GM21723 (cell line): ENCODE measurements around the gene SLC35B1.
"Not testable (repeated sequence)": the region's sequence is repeated elsewhere in the genome, so short reads cannot be mapped to it uniquely, and the experiment has no call there.

ENCODE experiments used
- ATAC-seq: cut with Tn5 transposase; IDR thresholded peaks from one replicate; pipeline ENCODE4 v1.9.1; 2021; ENCODE audit warnings: mild to moderate bottlenecking, moderate library complexity; ENCODE audit not compliant: unreplicated experiment

SLC35B1 gene

DNA sequence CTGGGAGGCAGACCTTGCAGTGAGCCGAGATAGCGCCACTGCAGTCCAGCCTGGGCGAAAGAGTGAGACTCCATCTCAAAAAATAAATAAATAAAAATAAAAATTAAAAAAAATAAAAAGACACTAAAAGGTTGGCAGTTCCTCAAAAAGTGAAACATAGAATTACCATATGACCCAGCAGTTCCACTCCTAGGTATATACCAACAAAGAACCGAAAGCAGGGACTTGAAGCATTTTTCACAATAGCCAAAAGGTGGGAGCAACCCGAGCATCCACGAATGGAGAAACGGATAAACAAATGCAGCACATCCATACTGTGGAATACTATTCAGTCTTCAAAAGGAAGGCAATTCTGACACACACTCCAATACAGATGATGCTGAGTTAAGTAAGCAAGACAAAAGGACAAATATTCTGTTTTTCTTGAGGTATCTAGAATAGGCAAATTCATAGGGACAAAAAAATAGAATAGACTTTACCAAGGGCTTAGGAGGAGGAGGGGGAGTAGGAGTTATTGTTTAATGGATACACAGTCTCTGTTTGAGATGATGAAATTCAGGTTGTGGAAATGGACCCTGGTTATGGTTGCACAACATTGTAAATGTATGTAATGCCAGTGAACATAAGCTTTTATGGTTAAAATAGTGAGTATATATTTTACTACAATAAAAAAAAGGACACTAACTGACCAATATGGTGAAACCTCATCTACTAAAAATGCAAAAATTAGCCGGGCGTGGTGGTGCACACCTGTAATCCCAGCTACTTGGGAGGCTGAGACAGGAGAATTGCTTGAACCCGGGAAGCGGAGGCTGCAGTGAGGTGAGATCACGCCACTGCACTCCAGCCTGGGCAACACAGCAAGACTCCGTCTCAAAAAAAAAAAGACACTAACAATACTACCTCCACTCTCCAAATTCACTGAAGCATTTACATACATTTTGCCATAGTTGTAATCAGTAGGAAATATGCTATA is 27.0 kb upstream of the SLC35B1 start:
- no peak for ATAC-seq

DNA sequence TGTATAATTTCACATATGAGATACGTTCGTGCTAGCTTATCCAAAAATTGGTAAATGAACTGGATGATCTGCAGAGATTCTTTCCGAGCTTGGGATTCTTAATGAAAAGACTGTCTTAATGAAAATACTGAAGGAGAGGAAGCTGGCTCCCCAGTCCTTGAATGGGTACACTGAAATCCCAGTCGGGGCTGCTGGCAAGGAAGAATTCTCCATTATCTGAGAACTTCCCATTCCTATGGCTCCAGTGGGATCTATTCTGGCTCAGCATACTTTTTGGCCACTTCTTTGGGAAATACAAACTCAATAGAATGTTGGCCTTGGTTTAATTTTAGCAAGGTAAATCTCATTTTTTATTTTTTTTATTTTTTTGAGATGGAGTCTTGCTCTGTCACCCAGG is 23.7 kb upstream of the SLC35B1 start:
- no peak for ATAC-seq

DNA sequence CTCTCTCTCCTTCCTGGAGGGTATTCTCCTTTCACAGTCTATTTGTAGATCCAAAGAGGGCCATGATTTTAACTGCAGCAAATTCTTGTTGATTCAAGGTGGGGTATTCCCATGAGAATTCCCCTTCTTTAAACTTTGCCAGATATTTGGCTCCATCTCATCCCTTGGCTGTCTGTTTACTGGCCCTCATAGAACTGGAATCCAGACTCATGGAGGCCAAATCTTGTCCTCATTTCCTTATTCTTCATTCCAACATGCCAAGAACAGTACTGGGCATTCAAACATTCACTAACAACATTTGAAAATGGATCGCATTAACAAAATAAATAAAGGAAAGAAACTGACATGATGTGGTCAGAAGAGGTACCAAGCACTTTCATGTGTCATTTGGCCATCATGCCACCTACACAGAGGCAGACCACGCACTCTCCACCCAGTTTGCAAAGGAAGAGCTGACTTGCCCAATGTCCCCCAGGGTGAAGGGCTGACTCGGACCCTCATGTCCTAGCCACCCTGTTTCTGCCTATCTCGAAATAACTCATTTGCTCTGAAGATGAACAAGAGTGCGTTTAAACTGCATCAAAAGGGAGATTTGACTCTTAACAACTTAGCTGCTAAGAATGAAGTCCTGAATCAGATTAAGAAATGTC is 23.1 kb upstream of the SLC35B1 start:
- no peak for ATAC-seq

DNA sequence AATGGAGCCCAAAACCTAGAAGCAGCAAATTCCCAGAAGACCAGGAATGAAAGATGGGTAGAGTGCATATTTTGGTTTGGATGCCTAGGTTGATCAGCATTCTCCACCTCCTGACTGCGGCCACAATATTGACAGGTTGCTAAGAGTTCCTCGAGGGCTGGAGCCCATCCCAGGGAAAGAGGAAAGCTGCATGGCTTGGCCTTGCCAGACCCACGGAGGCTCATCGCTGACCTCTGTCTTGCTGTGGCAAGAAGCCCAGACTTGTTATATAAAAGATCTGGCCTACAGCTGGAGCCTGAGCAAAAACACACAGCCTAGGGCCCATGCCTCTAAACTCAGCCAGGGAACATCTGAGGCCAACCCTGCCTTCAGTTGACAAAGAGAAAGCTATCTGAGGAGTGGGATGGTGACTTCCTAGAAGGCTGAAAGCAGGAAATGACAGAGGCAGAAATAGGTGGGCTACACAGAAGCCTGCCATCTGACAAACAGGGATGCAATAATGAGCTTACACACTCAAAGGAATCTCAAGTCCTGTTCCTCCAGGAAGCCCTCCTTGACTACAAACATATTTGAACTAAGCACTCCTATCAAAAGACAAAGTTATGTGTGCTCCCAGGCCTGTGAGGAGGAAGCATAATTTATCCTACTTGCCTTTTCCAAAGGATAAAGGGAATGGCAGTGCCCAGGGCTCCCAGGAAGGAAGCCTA is 22.5 kb upstream of the SLC35B1 start:
- ATAC-seq: no peak

DNA sequence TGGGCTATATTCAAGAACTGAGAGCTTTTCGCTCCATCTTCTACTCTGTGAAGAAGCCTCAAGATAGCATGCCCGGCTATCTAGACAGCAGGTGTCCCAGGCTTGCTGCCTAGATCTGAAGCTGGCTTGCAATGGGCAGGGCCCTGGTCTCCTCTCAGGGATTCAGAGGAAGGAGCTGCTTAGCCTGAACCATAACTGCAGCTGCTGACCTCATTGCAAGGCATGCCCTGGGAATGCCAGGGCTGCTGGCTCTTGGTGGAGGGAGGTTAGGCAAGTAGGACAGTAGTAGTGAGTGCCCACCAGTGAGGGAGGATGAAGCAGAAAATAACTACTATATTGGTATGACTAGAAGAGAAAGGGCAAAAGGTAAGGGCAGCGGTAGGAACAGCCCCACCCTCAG is 21.3 kb upstream of the SLC35B1 start:
- no peak for ATAC-seq

DNA sequence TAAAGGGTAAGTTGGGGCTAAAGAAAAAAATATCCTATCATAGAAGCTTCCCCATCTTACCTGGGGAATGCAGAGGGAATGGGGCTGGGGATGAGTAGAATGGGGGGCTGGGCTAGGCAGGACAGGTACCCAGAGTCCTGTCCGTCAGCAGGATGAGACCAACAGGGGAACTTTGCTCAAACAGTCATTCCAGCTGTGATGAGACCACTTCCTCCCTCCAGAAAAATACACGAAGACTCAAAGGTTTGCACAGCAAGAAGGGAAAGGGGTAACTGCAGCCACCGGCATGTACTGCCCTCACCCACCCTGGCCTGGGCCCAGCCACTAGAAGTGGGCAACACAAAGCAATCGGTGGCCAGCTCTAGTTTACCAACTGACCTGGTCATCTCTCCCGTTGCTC is 20.7 kb upstream of the SLC35B1 start:
- ATAC-seq: no peak

DNA sequence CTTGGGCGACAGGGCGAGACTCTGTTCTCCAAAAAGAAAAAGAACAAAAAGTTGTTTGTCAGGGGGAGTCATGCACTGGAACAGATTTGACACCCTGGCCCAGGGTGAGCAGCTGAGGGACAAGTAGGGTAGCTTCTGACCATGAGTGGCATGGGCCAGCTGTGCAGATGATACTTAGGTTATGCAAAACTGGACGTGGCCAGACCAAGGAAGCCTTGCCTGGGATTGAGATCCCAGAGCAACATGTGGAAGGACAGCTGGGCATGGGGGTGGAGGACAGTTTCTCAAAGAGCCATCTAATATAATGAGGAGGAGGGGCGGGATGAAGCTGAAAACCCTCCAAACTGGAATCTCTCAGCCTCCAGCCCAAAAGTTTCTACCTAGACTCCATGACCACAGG is 19.6 kb upstream of the SLC35B1 start:
- ATAC-seq: no peak

DNA sequence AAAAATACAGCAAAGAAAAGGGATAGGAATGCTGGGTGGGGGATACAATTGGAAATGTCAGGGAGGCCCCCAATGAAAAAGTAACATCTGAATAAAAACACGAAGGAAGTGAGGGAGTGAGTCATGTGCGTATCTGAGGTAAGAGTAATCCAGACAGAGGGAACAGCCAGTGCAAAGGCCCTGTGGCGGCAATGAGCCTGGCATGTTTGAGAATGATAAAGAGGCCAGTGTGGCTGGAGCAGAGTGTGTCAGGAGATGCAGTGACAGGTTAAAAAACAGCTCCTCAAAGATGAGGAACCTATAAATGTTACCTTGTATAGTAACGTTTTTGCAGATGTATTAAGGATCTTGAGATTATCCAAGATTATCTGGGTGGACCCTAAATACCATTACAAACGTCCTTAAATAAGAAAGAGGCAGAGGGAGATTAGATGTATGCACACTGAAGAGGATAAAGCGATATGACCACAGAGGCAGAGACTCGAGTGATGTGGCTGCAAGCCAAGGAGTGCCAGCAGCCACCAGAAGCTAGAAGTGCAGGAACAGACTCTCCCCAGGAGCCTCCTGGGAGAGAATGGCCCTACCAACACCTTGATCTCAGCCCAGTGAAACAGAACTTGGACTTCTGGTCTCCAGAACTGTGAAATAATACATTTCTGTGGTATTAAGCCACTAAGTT is 17.8 kb upstream of the SLC35B1 start:
- no peak for ATAC-seq

DNA sequence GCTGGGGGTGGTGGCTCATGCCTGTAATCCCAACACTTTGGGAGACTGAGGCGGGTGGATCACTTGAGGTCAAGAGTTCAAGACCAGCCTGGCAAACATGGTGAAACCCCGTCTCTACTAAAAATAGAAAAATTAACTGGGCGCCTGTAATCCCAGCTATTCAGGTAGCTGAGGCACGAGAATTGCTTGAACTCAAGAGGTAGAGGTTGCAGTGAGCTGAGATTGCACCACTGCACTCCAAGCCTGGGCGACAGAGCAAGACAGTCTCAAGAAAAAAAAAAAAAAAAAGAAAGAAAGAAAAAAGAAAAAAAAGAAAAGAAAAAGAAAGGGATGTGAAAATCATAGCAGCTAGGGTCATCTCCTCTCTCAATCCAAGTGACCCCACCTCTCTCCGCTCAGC is 16.8 kb upstream of the SLC35B1 start:
- ATAC-seq: not testable (repeated sequence)

DNA sequence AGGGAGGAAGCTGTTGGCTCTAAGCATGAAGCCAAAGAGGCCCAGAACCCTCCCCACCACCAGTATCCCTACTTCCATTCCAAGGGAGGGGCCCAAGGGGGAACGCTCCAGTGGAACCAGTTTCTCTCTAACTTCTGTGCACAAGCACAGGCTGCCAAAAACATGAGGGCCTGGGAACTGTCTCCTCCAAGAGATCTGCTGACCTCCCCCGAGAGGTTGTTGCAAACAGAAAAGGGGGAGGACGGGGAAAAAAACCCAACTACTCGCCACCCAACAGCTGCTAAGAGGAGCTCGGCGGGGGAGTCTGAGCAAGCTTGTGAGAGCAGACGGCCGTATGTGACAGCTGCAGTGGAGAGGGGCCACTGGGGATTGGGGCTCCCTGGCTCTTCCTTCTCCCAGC is 15.7 kb upstream of the SLC35B1 start:
- ATAC-seq: no peak

DNA sequence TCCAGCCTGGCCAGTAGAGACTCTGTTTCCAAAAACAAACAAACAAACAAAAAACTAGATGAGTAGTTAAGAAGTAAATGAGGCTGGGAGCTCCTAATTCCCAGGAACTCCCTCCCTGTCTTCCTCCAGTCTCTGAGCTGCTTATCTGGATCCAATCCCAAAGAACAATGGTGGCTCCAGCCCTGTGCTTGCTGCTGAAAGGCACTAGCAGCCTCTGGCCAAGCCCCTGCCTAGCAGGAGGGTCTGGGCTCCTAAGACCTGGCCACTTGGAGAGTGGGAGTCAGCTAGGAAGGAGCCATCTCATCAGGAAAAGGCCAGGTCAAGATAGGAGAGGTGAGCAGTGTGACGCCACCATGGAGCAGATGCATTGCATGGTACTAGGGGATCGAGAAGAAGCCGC is 14.3 kb upstream of the SLC35B1 start:
- ATAC-seq: no peak

DNA sequence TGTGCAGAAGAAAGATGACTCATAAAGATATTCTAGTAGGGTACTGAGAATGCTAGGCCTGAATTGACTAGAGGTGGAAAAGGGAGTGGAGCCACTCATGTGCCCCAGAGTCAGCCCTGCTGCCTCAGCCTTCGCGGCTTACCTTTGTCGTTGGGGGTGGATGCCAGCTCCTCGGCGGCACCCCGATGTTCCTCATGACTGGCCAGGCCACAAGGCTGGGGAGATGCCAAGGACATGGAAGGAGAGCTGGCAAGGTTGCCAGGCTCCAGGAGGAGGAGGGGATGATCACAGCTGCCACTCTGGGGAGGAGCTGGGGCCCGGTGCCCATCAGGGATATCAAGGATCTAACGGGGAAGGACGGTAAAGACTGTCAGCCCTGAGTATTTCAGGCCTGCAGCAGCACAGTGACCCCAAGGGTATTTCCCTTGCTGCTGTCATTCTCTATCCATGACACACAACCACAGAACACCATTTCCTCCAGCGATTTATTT is 9.7 kb upstream of the SLC35B1 start:
- no peak for ATAC-seq

DNA sequence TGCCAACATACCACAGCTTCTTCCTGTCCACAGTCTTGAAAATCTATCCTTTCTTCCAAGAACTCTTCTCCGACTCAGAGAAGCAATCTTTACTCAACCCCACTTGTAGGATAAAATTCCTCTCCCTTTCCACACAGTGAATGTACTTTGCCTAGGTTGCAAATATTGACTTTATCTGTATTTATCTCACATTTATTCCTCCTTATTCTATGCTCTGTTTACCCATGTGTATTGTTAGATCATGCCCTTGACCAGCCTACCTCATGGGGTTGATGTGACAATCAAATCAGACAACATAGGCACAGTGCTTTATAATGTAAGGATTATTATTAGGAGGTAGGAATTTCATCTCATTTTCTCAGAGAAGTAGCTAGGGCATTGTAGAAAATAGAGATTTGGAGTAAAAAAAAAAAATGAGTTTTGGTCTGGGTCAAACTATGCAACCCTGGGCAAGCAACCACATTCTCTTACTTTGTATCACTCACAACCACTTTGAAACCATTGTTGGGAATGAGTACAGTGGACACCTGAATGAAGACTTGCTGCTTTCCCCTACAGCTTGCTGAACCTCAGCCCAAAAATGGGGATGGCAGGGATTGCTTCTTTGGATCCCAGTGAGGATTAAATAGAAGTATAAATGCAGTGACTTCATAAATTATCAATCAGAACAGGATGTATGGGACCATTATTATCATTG is 9.1 kb upstream of the SLC35B1 start:
- ATAC-seq: no peak

DNA sequence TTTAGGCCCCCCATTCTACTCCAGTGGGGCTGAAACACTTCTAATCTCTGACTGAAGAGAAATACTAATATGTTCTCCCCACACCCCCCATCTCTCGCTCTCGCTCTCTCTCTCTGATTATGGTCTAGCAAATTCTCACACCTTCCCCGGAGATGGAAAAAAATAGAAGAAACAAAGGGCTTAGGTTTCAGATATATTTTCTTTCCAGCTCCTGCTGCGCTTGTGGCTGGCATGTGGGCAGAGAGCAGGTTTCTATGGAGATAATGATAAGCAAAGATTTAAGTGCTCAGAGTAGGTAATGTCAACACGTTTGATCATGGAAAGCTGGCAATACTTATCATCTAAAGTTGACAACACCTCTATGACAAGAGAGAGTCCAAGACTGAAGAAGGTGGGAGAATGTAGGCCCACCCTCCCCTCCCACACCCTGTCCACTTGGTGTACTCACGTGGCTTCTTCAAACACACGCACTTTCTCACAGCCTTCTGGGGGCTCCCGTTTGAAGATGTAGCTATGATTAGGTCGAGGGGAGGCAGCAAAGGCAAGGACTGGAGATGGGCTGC is 8.0 kb upstream of the SLC35B1 start:
- ATAC-seq: no peak

DNA sequence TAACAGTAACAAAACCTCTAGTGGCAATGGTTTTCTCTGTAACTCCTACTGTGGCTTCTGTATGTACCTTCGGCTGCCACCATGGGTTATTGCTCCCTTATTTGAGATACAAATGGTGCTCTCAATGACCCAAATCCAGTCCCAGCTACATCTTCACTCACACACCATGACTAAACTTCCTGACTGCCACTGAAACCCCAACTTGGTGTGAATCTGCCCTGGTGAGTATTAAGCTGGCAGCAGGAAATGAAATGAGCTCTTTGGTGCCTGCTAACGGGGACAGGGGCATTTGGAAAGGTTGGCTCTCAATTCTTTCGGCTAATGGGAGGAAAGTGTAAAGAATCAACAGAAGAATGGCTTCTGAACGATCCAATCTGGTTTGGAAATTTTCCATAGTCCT is 7.5 kb upstream of the SLC35B1 start:
- ATAC-seq: no peak

DNA sequence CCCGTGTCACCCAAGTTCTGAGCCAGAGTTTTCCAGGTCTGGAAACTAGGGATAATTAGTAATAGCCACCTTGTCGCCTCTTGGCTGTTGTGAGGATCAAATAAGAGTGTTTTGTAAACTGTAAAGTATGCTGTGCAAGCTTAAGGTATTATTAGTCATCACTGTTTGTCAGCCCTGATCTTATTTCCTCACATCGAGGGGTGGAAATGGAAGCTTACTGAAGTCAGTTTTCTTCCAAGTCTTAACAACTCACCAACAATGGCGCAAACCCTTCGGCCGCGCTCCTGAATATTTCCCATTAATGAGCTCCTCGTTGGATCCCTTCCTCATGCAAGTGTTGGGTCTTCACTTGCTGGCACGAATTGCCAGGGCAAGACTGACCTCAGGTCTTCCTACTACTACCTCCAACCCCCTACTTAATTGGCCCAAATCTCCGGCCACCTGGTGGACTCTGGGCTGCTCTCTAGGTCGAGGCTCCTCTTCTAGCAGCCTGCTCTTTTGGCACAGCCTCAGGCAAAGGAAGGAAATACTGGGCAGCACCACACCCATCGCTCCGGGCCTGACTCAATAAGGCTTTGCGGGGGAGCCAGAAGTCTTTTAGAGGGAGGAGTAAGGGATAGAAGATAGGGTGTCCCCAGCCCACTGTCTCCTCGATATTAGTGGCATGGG is 885 bp upstream of the SLC35B1 start:
- no peak for ATAC-seq

DNA sequence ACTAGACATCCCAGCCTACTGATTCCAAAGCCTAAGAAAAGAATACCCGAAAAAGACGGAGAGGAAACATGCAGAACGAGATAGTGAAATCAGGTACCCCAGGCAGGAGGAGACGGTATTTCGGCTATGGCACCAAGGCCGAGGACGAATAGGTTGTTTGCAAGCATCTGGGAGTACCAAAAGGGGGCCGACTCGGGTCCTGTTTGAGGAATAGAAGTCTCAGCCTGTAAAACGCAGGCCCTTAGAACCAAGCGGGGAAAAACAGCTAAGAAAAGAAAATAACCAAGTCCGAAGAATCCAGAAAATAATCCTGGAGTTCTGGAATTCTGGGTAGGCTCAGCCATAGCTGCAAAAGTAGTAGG is 537 bp downstream of the SLC35B1 start:
- no peak for ATAC-seq

DNA sequence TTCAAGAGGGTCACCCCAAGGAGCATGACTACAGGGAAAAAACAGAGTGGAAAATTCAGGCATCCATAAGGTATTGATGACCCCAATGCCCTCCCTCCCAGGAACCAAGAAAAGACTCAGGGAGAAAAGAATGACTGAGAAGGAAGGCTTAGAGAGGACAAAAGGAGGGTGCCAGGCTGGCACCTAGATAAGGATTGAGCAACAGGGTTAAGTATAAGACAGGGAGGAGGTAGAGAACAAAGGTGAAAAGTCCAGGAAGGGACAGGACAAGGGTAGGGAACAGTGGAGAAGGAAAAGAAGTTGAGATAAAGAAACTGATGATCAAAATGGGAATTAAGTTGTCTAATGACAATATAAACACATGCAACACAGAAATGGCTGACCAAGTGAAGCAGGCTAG is 2.5 kb downstream of the SLC35B1 start:
- no peak for ATAC-seq

DNA sequence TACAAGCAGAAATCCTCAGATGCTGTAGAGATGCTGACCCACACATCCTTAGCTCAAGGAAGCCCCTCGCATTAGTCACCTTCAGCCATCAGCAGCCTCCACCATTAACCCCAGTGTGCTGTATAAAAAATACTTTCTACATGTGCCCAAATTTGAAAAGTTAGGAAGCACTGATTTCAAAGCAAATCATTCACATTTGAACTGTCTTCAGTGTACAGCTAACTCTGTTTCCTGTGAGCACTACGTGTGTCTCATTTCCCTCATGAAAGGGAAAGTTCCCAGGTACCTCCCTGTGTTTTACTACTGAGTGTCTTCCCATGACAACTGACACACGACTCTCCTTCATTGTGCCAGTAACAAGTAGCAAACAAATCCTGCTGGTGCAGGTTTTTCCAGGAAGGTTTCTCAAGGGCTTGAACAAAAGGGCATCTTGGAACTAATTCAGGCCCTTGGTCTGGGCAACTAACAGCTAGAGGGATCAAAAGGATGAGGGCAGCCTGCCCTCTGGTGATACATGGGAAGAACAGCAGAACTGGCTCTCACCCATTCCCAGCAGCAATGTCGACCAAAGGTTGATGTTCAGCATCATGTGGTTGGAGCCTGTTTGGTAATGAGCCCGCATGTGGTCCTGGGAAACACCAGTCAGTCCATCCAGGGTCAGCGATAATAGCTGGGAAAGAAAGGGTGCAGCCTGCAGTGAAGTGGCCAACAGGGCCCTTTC is 4.0 kb downstream of the SLC35B1 start:
- no peak for ATAC-seq
